SK-N-SH (cell line): ENCODE measurements around the gene NFRKB. TPM values are rescaled to one million over a fixed set of nuclear protein-coding genes. Genes with fewer than 3 reads are reported as not detected.

Experiments
- CTCF ChIA-PET: fragments of 300-600, 350-600 bp; formaldehyde crosslinking; extraction: SDS; loops from one replicate; lab custom pipeline; 2021; lab: Yijun Ruan, JAX
- POLR2A ChIA-PET: fragments of 350-600 bp; sonication (Branson Sonifier 250); formaldehyde crosslinking; extraction: SDS; loops from one replicate; lab custom pipeline; 2020; ENCODE audit warnings: antibody characterized with exemption, inconsistent platforms; lab: Yijun Ruan, JAX
- DNase-seq: peaks from one replicate; pipeline ENCODE4 v3.0.0; 2012
- H2AFZ ChIP-seq: fragments of 200-600 bp; sonication (generic); 2 replicates; pipeline ENCODE4 v1.8.1; 2016; ENCODE audit warnings: antibody characterized with exemption, mild to moderate bottlenecking, low read depth
- H3F3A ChIP-seq: fragments of 200-600 bp; sonication (generic); replicated peaks from 2 replicates; pipeline ENCODE3; 2016; ENCODE audit warnings: antibody characterized with exemption, mild to moderate bottlenecking; ENCODE audit not compliant: insufficient read depth
- H3K27ac ChIP-seq, 2 experiments: fragments of 200-500 bp in 1 of 2; fragments of 200-600 bp in 1 of 2; sonication (Bioruptor generic) in 1 of 2; sonication (generic), shearing (Covaris generic) in 1 of 2; 2 replicates each; pipeline versions ENCODE4 v1.5.1 to v1.6.1; 2014 to 2016; ENCODE audit warnings: low read depth in 2 of 2, inconsistent platforms in 1 of 2, low read length in 1 of 2, mild to moderate bottlenecking in 1 of 2, mixed read lengths in 1 of 2
- H3K27me3 ChIP-seq: fragments of 200-600 bp; sonication (generic), shearing (Covaris generic); 2 replicates; pipeline ENCODE4 v1.6.1; 2016; ENCODE audit warnings: mixed run types; ENCODE audit not compliant: insufficient read depth
- H3K36me3 ChIP-seq, 2 experiments: fragments of 200-500 bp in 1 of 2; fragments of 200-600 bp in 1 of 2; sonication (Bioruptor generic) in 1 of 2; sonication (generic) in 1 of 2; replicated peaks in 1 of 2; 2 replicates each; pipeline versions ENCODE3 to v1.5.1; 2014 to 2016; ENCODE audit warnings: low read length in 1 of 2, mild to moderate bottlenecking in 1 of 2; ENCODE audit not compliant: insufficient read depth in 2 of 2, control insufficient read depth in 1 of 2
- H3K4me1 ChIP-seq, 2 experiments: fragments of 200-500 bp in 1 of 2; fragments of 200-600 bp in 1 of 2; sonication (Bioruptor generic) in 1 of 2; sonication (generic), shearing (Covaris generic) in 1 of 2; 2 replicates each; pipeline versions ENCODE4 v1.5.1 to v1.6.1; 2014 to 2016; ENCODE audit warnings: low read depth in 1 of 2, low read length in 1 of 2, mixed run types in 1 of 2; ENCODE audit not compliant: insufficient read depth in 2 of 2, control insufficient read depth in 1 of 2
- H3K4me2 ChIP-seq: fragments of 200-600 bp; sonication (generic), shearing (Covaris generic); 2 replicates; pipeline ENCODE4 v1.6.1; 2017; ENCODE audit warnings: mixed run types
- H3K4me3 ChIP-seq, 2 experiments: fragments of 200-500 bp in 1 of 2; fragments of 200-600 bp in 1 of 2; sonication (Bioruptor generic) in 1 of 2; sonication (generic), shearing (Covaris generic) in 1 of 2; 2 replicates each; pipeline versions ENCODE4 v1.5.1 to v1.8.1; 2014 to 2016; ENCODE audit warnings: low read depth in 2 of 2, inconsistent platforms in 1 of 2, low read length in 1 of 2, mild to moderate bottlenecking in 1 of 2, mixed read lengths in 1 of 2, moderate library complexity in 1 of 2
- H3K79me2 ChIP-seq: fragments of 200-600 bp; sonication (generic); 2 replicates; pipeline ENCODE4 v1.8.1; 2017; ENCODE audit warnings: mild to moderate bottlenecking; ENCODE audit not compliant: insufficient read depth
- H3K9ac ChIP-seq: fragments of 200-600 bp; sonication (generic); 2 replicates; pipeline ENCODE4 v1.6.1; 2017; ENCODE audit warnings: mixed run types
- H3K9me2 ChIP-seq: fragments of 200-600 bp; sonication (generic); 2 replicates; pipeline ENCODE4 v1.6.1; 2017; ENCODE audit warnings: mixed run types
- H3K9me3 ChIP-seq: fragments of 200-600 bp; sonication (generic); 2 replicates; pipeline ENCODE4 v1.6.1; 2017; ENCODE audit warnings: mixed run types, mild to moderate bottlenecking, moderate library complexity
- H4K20me1 ChIP-seq: fragments of 200-600 bp; sonication (generic); 2 replicates; pipeline ENCODE4 v1.6.1; 2017; ENCODE audit warnings: mild to moderate bottlenecking, mixed run types; ENCODE audit not compliant: insufficient read depth
- CHD2 ChIP-seq: fragments of 150-350 bp; IDR thresholded peaks from 2 replicates; pipeline ENCODE4 v1.6.1; 2018; ENCODE audit warnings: low read length; ENCODE audit not compliant: partially characterized antibody
- GABPA ChIP-seq: IDR thresholded peaks from 2 replicates; pipeline ENCODE4 v1.4.0; 2012; ENCODE audit warnings: low read depth, mild to moderate bottlenecking
- JUND ChIP-seq: IDR thresholded peaks from 2 replicates; pipeline ENCODE4 v1.4.0; 2012
- MXI1 ChIP-seq: IDR thresholded peaks from 2 replicates; pipeline ENCODE4 v1.6.1; 2012; ENCODE audit warnings: mild to moderate bottlenecking, low read depth, low read length, improper control_type of control experiment
- NFIC ChIP-seq: IDR thresholded peaks from 2 replicates; pipeline ENCODE4 v1.4.0; 2012; ENCODE audit warnings: borderline replicate concordance
- NRF1 ChIP-seq: IDR thresholded peaks from 2 replicates; pipeline ENCODE4 v1.6.1; 2012; ENCODE audit warnings: low read depth, mild to moderate bottlenecking, low read length
- RCOR1 ChIP-seq: fragments of 150-350 bp; IDR thresholded peaks from 2 replicates; pipeline ENCODE4 v1.6.1; 2017; ENCODE audit warnings: antibody characterized with exemption, low read length
- REST ChIP-seq: IDR thresholded peaks from 2 replicates; pipeline ENCODE4 v1.6.1; 2012; ENCODE audit warnings: mild to moderate bottlenecking, low read depth, low read length, moderate library complexity
- RFX5 ChIP-seq: IDR thresholded peaks from 2 replicates; pipeline ENCODE4 v1.6.1; 2012; ENCODE audit warnings: mild to moderate bottlenecking, improper control_type of control experiment, low read length
- RXRA ChIP-seq: IDR thresholded peaks from 2 replicates; pipeline ENCODE4 v1.4.0; 2012; ENCODE audit warnings: low read depth, mild to moderate bottlenecking, borderline replicate concordance
- SMC3 ChIP-seq: IDR thresholded peaks from 2 replicates; pipeline ENCODE4 v1.6.1; 2012; ENCODE audit warnings: low read depth, low read length, improper control_type of control experiment
- TAF1 ChIP-seq: IDR thresholded peaks from 2 replicates; pipeline ENCODE4 v1.6.1; 2012; ENCODE audit warnings: low read depth, mild to moderate bottlenecking, low read length, moderate library complexity, borderline replicate concordance
- TEAD4 ChIP-seq: IDR thresholded peaks from 2 replicates; pipeline ENCODE4 v1.4.0; 2012; ENCODE audit warnings: mild to moderate bottlenecking, borderline replicate concordance; ENCODE audit not compliant: insufficient read depth
- WGBS: methylation state at CpG from one replicate; pipeline ENCODE4 v1.1.6; 2017; ENCODE audit warnings: low lambda C conversion rate; 5-methylcytosine and 5-hydroxymethylcytosine counted together
- polyA plus RNA-seq, 3 experiments: library from polyadenylated mRNA; depleted of rRNA; stranded (reverse); fragments of >200 nt; gene quantifications; 2 replicates each; pipeline ENCODE4 v1.2.3, GENCODE V29; 2012
- TF ChIP-seq, protein P1 (sequence below): IDR thresholded peaks from 2 replicates; pipeline ENCODE4 v1.4.0; 2012; ENCODE audit warnings: low read depth
- TF ChIP-seq, protein P2 (sequence below): IDR thresholded peaks from 2 replicates; pipeline ENCODE4 v1.4.0; 2012; ENCODE audit warnings: low read depth, borderline replicate concordance

Gene NFRKB
- polyA plus RNA-seq, 1 of the 3 experiments (the other 2 are of a cell fraction): 13.5 TPM

- CTCF ChIA-PET: interaction anchor here (0.9 to 5.0 kb wide), 3 partner anchors 8 to 199 kb away, joined by 3 to 23 read pairs (median 4); no protein-coding TSS in a partner anchor
- POLR2A ChIA-PET: no interaction called here
These were observed 37.1 kb upstream of the NFRKB start for GRCh38 chr11:129932381-129933067.

More at GRCh38 chr11:129932381-129933067, 37.1 kb upstream of the NFRKB start:
- Histone ChIP-seq H3K9ac (no peak overlapping the region), H3K4me2 (no peak overlapping the region), H3K9me3 (no peaks in the 10 kb centered on the region), H3K36me3 (peaks cover 0 to 14% of the 10 kb centered on the region in 2 experiments), H3K27ac (no peak overlapping the region), H2AFZ (no peak overlapping the region), H3F3A (no peaks in the 10 kb centered on the region), H4K20me1 (no peaks in the 10 kb centered on the region), H3K9me2 (no peaks in the 10 kb centered on the region), H3K27me3 (no peaks in the 10 kb centered on the region), H3K4me3 (no peak overlapping the region), H3K4me1 (peaks cover 0 to 6% of the 10 kb centered on the region in 2 experiments; a peak in 1 of 4 replicates), H3K79me2 (no peaks in the 10 kb centered on the region)
- TF ChIP-seq TAF1 (no peak), TEAD4 (no peak), RXRA (no peak), MXI1 (no peak), JUND (no peak), REST (no peak), RCOR1 (no peak), NFIC (no peak), CHD2 (no peak), NRF1 (no peak), GABPA (no peak), SMC3 (no peak), RFX5 (no peak)
- TF ChIP-seq, protein P1, sequence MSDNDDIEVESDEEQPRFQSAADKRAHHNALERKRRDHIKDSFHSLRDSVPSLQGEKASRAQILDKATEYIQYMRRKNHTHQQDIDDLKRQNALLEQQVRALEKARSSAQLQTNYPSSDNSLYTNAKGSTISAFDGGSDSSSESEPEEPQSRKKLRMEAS: no peak
- TF ChIP-seq, protein P2, sequence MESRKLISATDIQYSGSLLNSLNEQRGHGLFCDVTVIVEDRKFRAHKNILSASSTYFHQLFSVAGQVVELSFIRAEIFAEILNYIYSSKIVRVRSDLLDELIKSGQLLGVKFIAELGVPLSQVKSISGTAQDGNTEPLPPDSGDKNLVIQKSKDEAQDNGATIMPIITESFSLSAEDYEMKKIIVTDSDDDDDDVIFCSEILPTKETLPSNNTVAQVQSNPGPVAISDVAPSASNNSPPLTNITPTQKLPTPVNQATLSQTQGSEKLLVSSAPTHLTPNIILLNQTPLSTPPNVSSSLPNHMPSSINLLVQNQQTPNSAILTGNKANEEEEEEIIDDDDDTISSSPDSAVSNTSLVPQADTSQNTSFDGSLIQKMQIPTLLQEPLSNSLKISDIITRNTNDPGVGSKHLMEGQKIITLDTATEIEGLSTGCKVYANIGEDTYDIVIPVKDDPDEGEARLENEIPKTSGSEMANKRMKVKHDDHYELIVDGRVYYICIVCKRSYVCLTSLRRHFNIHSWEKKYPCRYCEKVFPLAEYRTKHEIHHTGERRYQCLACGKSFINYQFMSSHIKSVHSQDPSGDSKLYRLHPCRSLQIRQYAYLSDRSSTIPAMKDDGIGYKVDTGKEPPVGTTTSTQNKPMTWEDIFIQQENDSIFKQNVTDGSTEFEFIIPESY: no peak
- 98% methylated on average over 7 of the region's 7 CpGs for WGBS
- no peak for DNase-seq
